ENCODE data around the gene CCR6.

The CCR6 gene

GRCh38 chr6:167119670-167120582 is 3.0 kb upstream of the CCR6 start:
- H3K4me3 ChIP-seq (replicated peaks; ENCODE audit: low read depth, low read length), result no peak overlapping the region
- TF ChIP-seq, protein P1, sequence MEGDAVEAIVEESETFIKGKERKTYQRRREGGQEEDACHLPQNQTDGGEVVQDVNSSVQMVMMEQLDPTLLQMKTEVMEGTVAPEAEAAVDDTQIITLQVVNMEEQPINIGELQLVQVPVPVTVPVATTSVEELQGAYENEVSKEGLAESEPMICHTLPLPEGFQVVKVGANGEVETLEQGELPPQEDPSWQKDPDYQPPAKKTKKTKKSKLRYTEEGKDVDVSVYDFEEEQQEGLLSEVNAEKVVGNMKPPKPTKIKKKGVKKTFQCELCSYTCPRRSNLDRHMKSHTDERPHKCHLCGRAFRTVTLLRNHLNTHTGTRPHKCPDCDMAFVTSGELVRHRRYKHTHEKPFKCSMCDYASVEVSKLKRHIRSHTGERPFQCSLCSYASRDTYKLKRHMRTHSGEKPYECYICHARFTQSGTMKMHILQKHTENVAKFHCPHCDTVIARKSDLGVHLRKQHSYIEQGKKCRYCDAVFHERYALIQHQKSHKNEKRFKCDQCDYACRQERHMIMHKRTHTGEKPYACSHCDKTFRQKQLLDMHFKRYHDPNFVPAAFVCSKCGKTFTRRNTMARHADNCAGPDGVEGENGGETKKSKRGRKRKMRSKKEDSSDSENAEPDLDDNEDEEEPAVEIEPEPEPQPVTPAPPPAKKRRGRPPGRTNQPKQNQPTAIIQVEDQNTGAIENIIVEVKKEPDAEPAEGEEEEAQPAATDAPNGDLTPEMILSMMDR (IDR thresholded peaks at IDR 0.05; ENCODE audit: low read length, missing control alignments), result no peak
- no peak for DNase-seq (ENCODE audit: low read depth)

GRCh38 chr6:167120583-167120903 is 2.4 kb upstream of the CCR6 start:
- H3K4me3 ChIP-seq (replicated peaks; ENCODE audit: low read depth, low read length), result no peak overlapping the region
- TF ChIP-seq, protein P1 (IDR thresholded peaks at IDR 0.05; ENCODE audit: low read length, missing control alignments), result no peak
- DNase-seq (ENCODE audit: low read depth), result no peak

DNA sequence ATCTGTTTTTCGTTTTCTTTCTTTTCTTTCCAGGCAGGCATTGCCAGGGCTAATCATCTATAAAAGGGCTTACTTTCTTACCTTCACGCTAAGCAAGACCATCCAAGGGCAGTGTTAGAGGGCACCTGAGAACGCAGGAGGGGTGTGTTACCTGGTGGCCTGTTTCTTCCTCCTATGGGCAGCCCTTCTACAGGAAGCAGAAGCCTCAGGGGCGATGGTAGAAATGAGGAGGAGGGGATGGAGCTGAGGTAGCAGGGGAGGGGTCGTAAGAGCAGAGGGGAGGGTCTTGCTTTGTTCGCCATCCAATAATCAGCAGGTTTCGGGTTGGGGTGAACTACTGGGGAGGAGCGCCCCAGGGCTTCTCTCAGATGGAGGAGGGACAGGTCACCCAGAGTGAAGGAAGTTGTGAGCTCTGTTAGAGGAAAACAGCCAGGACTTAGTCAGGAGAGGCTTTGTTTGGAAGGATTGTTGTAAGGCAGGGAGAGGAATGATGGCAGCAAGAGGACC is 1.5 kb upstream of the CCR6 start:
- H3K4me3 ChIP-seq (replicated peaks; ENCODE audit: low read depth, low read length), result no peak overlapping the region
- TF ChIP-seq, protein P1 (IDR thresholded peaks at IDR 0.05; ENCODE audit: low read length, missing control alignments), result no peak
- no peak for DNase-seq (ENCODE audit: low read depth)

DNA sequence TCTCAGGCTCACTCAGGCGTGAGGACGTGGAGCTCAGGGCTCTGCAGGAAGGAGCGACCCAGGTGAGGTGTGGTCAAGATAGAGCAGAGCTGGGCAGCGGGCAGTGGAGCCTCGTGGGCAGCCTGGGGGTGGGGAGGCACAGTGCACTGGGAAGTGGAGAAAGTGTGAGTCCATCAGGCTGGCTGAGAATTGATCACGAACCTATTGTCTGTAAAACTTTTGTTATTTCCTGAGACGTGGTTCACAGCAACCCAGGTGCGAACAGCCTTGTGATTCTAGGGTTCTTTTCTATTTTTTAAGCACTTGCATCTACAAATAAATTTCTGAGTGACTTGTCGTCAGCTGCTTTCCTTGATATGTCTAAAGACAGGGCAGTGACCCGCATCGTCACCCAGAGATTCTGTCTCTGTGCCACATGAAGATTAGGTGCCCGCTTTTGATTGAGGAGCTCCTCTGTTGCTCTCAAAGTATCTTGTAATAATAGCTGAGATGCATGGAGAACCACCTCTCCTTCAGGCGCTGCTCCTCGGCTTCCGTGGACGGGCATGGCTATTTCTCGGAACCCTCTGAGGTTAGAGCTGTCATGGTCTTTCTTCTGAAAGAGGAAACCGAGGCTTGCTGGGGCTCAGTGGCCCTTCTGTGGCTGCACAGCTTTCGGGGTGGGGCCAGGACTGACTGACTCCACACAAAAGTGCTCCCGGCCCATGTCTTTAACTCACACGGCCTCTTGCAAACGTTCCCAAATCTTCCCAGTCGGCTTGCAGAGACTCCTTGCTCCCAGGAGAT is 662 bp upstream of the CCR6 start:
- TF ChIP-seq, protein P1 (IDR thresholded peaks at IDR 0.05; ENCODE audit: low read length, missing control alignments), result no peak
- no peak overlapping the region for H3K4me3 ChIP-seq (replicated peaks; ENCODE audit: low read depth, low read length)
- no peak for DNase-seq (ENCODE audit: low read depth)

DNA sequence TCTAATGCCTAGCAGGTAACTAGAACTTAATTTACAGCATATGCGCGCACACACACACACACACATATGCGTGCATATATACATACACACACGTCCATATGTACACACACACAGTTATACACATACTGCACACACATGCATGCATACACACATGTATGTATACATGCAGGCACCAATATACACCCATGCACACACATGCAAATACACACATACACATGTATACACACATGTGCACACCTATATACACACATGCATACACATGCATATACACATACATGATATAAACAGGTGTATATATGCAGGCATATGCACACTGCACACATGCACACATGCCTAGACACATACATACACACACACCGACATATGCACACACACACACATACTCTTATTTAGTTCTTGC is 1.9 kb downstream of the CCR6 start:
- TF ChIP-seq, protein P1 (IDR thresholded peaks at IDR 0.05; ENCODE audit: low read length, missing control alignments), result no peak
- no peak for DNase-seq (ENCODE audit: low read depth)
- no peak overlapping the region for H3K4me3 ChIP-seq (replicated peaks; ENCODE audit: low read depth, low read length)

DNA sequence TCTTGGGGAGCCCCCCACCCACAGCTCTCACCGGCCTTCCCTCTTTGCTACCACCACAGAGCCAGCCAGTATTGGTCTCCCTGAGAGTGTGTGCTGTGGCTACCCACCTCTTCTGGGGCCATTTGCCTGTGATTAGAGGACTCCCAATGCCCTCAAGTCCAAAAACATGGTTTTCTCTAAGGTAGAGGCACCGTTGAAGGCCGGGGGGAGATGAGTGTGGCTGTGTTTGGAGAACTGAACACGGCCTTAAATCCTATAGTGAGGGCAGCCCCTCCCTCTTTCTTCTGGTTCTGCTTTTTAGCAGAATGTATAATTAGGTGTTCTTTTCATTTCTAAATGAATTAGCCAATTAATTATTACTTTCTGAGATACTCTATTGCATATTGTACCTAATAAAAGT is 2.5 kb downstream of the CCR6 start:
- DNase-seq (ENCODE audit: low read depth), result no peak
- H3K4me3 ChIP-seq (replicated peaks; ENCODE audit: low read depth, low read length), result no peak overlapping the region
- TF ChIP-seq, protein P1 (IDR thresholded peaks at IDR 0.05; ENCODE audit: low read length, missing control alignments), result no peak

All from fibroblast of pulmonary artery (primary cell).